SU-DHL-6 (cell line): Measurements from ENCODE around the gene RNF126.
"Not testable (repeated sequence)": the region's sequence is repeated elsewhere in the genome, so short reads cannot be mapped to it uniquely, and the experiment has no call there.

Experiments
- H2AFZ ChIP-seq: fragments of 200-600 bp; sonication (generic); 2 replicates; pipeline ENCODE4 v1.6.1; 2014; ENCODE audit warnings: low read depth, mild to moderate bottlenecking, moderate library complexity, mixed read lengths, antibody characterized with exemption, low read length; ENCODE audit not compliant: severe bottlenecking
- H3F3A ChIP-seq: fragments of 200-600 bp; shearing (Covaris generic); 2 replicates; pipeline ENCODE4 v1.6.0; 2016; ENCODE audit warnings: antibody characterized with exemption, mild to moderate bottlenecking; ENCODE audit not compliant: insufficient read depth
- H3K27ac ChIP-seq: fragments of 200-600 bp; sonication (generic); 2 replicates; pipeline ENCODE4 v1.5.1; 2016; ENCODE audit warnings: low read depth, mild to moderate bottlenecking, low read length, moderate library complexity, mixed read lengths
- H3K27me3 ChIP-seq: fragments of 200-600 bp; sonication (generic), shearing (Covaris generic); 2 replicates; pipeline ENCODE4 v1.6.0; 2014; ENCODE audit warnings: mild to moderate bottlenecking, low read length
- H3K36me3 ChIP-seq: fragments of 200-600 bp; sonication (generic); 2 replicates; pipeline ENCODE4 v1.6.1; 2014; ENCODE audit warnings: mild to moderate bottlenecking, low read length, mixed read lengths
- H3K4me2 ChIP-seq: fragments of 300-600, 200-600 bp; shearing (Covaris generic), sonication (generic); 2 replicates; pipeline ENCODE4 v1.6.0; 2014; ENCODE audit warnings: low read length, low read depth, mild to moderate bottlenecking; ENCODE audit not compliant: poor library complexity, severe bottlenecking
- H3K4me3 ChIP-seq: fragments of 200-600 bp; sonication (generic); 2 replicates; pipeline ENCODE4 v1.5.1; 2014; ENCODE audit warnings: antibody characterized with exemption, low read length, mild to moderate bottlenecking, mixed read lengths; ENCODE audit not compliant: insufficient read depth, poor library complexity, severe bottlenecking
- H3K79me2 ChIP-seq: fragments of 200-600 bp; sonication (generic); 2 replicates; pipeline ENCODE4 v1.6.1; 2014; ENCODE audit warnings: mild to moderate bottlenecking, low read length, moderate library complexity; ENCODE audit not compliant: insufficient read depth
- H3K9ac ChIP-seq: fragments of 200-600 bp; sonication (generic); 2 replicates; pipeline ENCODE4 v1.7.0; 2014; ENCODE audit warnings: mild to moderate bottlenecking, low read length
- H3K9me2 ChIP-seq: fragments of 200-600 bp; sonication (generic); replicated peaks from 2 replicates; pipeline ENCODE4 v1.6.1; 2014; ENCODE audit warnings: low read length; ENCODE audit not compliant: insufficient read depth
- H3K9me3 ChIP-seq: fragments of 200-600 bp; sonication (generic); 2 replicates; pipeline ENCODE4 v1.6.1; 2014; ENCODE audit warnings: low read length, mixed read lengths; ENCODE audit not compliant: insufficient read depth
- H4K20me1 ChIP-seq: fragments of 200-600 bp; sonication (generic); 2 replicates; pipeline ENCODE4 v1.6.1; 2014; ENCODE audit warnings: low read depth, mild to moderate bottlenecking, antibody characterized with exemption, low read length, moderate library complexity, mixed read lengths
- EZH2phosphoT487 ChIP-seq: fragments of 200-600 bp; sonication (generic), shearing (Covaris generic); conservative IDR thresholded peaks from 2 replicates; pipeline ENCODE4 v1.6.1; 2018; ENCODE audit warnings: mild to moderate bottlenecking, antibody characterized with exemption, low read length, moderate library complexity, mixed read lengths
- TF ChIP-seq, protein P1 (sequence below): fragments of 200-600 bp; sonication (generic); IDR thresholded peaks from one replicate; pipeline ENCODE4 v1.5.1; 2017; ENCODE audit warnings: antibody characterized with exemption, mild to moderate bottlenecking, low read length, moderate library complexity; ENCODE audit not compliant: insufficient read depth, poor library complexity, severe bottlenecking

RNF126 gene

DNA sequence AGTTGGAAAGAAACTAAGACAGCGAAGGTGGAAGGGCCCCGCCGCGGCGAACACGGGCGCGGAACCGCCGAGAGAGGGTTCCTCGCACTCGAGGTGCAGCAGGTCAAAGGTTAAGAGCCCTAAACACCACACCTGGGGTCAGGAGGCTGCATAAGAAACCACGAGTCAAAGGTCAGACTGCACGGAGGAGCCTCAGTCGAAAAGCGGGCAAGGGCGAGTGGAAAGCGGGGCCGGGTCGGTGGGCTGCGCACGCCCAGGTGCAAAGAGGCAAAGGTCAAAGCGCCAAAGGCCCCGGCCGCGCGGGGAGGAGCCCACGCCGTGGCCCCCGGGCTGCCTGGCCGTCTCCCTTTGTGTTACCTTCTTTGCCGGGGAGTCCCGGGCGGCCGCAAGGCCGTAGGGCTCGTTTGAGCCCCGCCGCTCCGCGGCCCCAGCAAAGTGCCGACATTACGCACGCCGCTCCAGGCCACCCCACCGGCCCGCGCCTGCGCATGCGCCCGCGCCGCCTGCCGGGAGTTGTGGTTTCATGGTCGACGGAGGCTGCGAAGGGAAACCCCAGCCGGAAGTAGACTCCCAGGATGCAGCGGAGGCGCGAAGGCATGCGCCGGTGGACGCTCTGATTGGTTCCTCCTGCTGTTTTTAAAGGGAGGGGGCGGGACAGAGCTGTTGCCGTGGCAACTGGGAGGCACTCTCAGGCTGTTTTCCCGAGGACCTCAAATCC is 29.8 kb downstream of the RNF126 start, which contains the start of gene POLRMT:
Gene POLRMT, minus strand, starts transcription at position 470 of the 718 bp plus-strand sequence. Its CDS starts 25 bp downstream, at position 445.
- peak within 1 kb of the TSS; percentile 89 for H2AFZ ChIP-seq
- peak within 1 kb of the TSS; percentile 92 for H3K4me2 ChIP-seq
- no peaks in the 10 kb centered on the region for H3K9me2 ChIP-seq
- H4K20me1 ChIP-seq: no peaks in the 10 kb centered on the region
- peak within 1 kb of the TSS; percentile 90 for H3K4me3 ChIP-seq
- peak within 1 kb of the TSS; percentile 52 for H3K27ac ChIP-seq
- H3K9me3 ChIP-seq: no peaks in the 10 kb centered on the region
- H3K36me3 ChIP-seq: peaks cover 2% of the 10 kb centered on the region; the same call in 1 of the 2 replicates
- H3K9ac ChIP-seq: peak within 1 kb of the TSS; percentile 80
- no peaks in the 10 kb centered on the region for H3F3A ChIP-seq
- peaks cover 17% of the 10 kb centered on the region; the same call in 1 of the 2 replicates for H3K79me2 ChIP-seq
- TF ChIP-seq, protein P1, sequence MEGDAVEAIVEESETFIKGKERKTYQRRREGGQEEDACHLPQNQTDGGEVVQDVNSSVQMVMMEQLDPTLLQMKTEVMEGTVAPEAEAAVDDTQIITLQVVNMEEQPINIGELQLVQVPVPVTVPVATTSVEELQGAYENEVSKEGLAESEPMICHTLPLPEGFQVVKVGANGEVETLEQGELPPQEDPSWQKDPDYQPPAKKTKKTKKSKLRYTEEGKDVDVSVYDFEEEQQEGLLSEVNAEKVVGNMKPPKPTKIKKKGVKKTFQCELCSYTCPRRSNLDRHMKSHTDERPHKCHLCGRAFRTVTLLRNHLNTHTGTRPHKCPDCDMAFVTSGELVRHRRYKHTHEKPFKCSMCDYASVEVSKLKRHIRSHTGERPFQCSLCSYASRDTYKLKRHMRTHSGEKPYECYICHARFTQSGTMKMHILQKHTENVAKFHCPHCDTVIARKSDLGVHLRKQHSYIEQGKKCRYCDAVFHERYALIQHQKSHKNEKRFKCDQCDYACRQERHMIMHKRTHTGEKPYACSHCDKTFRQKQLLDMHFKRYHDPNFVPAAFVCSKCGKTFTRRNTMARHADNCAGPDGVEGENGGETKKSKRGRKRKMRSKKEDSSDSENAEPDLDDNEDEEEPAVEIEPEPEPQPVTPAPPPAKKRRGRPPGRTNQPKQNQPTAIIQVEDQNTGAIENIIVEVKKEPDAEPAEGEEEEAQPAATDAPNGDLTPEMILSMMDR: no peak
- H3K27me3 ChIP-seq: no peaks in the 10 kb centered on the region

DNA sequence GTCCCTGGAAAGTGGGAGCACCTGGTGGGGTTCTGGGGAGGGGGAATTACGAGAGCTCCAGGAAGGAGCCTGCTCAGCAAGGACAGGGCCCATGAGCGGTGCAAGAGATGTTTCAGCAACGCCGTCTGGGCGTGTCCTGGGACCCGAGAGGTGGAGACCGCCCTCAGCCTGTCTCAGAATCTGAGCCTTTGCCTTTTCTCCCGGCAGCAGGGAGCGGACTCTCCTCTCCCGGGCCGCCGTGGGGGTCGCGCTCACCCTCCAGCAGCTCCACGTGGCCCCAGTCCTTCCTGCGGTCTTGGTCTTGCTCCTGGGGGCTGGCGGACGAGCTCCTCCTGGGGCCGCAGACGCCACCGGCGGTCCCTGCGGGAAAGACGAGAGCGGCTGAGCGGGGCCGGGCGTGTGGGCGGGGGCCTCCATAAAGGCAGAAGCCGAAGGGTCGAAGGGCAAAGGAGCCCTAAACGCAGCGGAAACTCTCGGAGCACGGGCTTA is 30.4 kb downstream of the RNF126 start:
- no peaks in the 10 kb centered on the region for H3F3A ChIP-seq
- no peaks in the 10 kb centered on the region for H3K27me3 ChIP-seq
- H3K9me2 ChIP-seq: no peaks in the 10 kb centered on the region
- H3K9me3 ChIP-seq: no peaks in the 10 kb centered on the region
- peak overlapping the region; percentile 90 for H3K4me3 ChIP-seq
- H3K27ac ChIP-seq: peak overlapping the region; percentile 52
- TF ChIP-seq EZH2phosphoT487: no peak
- TF ChIP-seq, protein P1: no peak
- peaks cover 2% of the 10 kb centered on the region; the same call in 1 of the 2 replicates for H3K36me3 ChIP-seq
- peak overlapping the region; percentile 92 for H3K4me2 ChIP-seq
- H3K9ac ChIP-seq: peak overlapping the region; percentile 80
- H2AFZ ChIP-seq: peak overlapping the region; percentile 88
- H4K20me1 ChIP-seq: no peaks in the 10 kb centered on the region
- peaks cover 17% of the 10 kb centered on the region; the same call in 1 of the 2 replicates for H3K79me2 ChIP-seq

DNA sequence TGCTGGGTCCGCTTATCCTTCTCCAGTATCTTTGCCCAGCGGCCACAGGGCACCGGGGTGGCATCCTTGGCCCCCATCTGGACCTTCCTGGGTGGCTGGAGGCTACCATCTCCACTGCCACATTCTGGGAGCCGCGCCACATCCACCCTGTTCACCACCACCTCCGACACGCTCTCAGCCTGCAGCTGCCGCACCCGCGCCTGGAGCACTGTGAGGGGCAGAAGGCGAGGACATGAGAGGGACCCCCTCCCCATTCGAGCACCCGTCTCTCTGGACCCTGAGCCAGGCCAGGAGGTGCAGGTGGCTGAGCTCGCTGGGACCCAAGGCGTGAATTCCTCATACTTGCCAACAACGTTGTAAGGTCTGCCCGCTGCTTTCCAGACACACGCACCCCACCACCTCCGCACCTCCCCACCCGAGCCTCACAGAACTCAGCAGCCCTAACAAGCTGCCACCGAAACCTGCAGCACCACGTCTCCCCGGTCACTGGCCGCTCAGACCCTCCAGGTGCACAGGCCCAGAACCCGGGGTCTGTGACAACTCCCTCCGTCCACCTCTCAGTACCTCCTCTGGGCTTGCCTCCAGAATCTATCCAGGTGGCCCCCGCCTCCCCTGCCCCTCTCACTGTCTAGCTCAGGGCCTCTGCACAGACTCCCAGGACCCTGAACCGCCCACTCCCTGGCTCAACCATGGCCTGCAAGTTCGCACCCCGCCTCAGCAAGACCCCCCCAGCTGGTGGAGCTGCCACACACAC is 32.9 kb downstream of the RNF126 start:
- Histone ChIP-seq H3K4me2 (no peak overlapping the region), H3K79me2 (peaks cover 17% of the 10 kb centered on the region; the same call in 1 of the 2 replicates), H3K9me2 (no peaks in the 10 kb centered on the region), H4K20me1 (no peaks in the 10 kb centered on the region), H3K9ac (no peak overlapping the region), H2AFZ (no peak overlapping the region), H3K27me3 (no peaks in the 10 kb centered on the region), H3K9me3 (no peaks in the 10 kb centered on the region), H3K4me3 (no peak overlapping the region), H3K27ac (no peak overlapping the region), H3K36me3 (peaks cover 2% of the 10 kb centered on the region; the same call in 1 of the 2 replicates), H3F3A (no peaks in the 10 kb centered on the region)
- TF ChIP-seq, protein P1: no peak
- no peak for TF ChIP-seq EZH2phosphoT487

DNA sequence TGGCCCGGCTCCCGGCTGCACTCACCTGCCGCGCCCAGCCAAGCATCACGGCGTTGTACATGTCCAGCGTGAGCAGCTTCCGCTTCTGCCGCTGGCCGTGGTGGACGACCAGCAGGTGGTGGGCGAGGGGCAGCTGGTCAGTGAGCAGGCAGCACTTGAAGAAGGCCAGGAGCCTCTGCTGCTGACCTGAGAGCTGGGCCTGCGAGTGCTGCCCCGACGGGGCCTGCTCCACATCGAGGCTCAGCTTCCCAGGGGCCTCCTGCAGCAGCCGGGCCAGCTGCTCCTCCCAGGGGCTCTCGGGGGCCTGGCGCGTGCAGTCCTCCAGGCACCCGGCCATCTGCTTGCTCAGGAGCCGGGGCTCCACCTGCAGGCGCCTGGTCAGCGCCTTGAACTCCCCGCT is 33.5 kb downstream of the RNF126 start:
- H3K4me3 ChIP-seq, H3K27ac ChIP-seq, H3K9ac ChIP-seq, H3K4me2 ChIP-seq, H2AFZ ChIP-seq, H3K9me2 ChIP-seq, H3K36me3 ChIP-seq, H4K20me1 ChIP-seq, H3F3A ChIP-seq, H3K27me3 ChIP-seq, H3K9me3 ChIP-seq: not testable (repeated sequence)
- H3K79me2 ChIP-seq: peaks cover 17% of the 10 kb centered on the region; the same call in 1 of the 2 replicates
